Fibroblast of the aortic adventitia (primary cell): ENCODE results near the gene EGFLAM. TPM values are rescaled to one million over a fixed set of nuclear protein-coding genes. Genes with fewer than 3 reads are reported as not detected.
A peak's percentile ranks its signal among the peaks of the same experiment; 100 is the strongest.

Experiments
- DNase-seq: peaks from one replicate; pipeline ENCODE4 v3.0.0-alpha.2; 2010; ENCODE audit warnings: low read depth
- H3K4me3 ChIP-seq: 2 replicates; pipeline ENCODE4 v1.5.1; 2011; ENCODE audit warnings: low read depth, mild to moderate bottlenecking, control low read depth, low read length, moderate library complexity
- CTCF ChIP-seq: IDR thresholded peaks from 2 replicates; pipeline ENCODE4 v1.5.1; 2011; ENCODE audit warnings: mild to moderate bottlenecking, low read length, control low read depth, inconsistent platforms; ENCODE audit not compliant: insufficient read depth
- total RNA-seq: library from RNA; depleted of rRNA; stranded (reverse); fragments of >200 nt; gene quantifications from 2 replicates; pipeline ENCODE4 v1.2.3, GENCODE V29; 2012; ENCODE audit warnings: low replicate concordance

Gene EGFLAM
- total RNA-seq, 1 donor: 16.2 TPM

- no peak overlapping the region for H3K4me3 ChIP-seq
- DNase-seq: no peak
- TF ChIP-seq CTCF: no peak
Measured at GRCh38 chr5:38465702-38466423, 207.5 kb downstream of the EGFLAM start.

- H3K4me3 ChIP-seq: no peak overlapping the region
- no peak for TF ChIP-seq CTCF
- DNase-seq: peak; percentile 58
Measured at GRCh38 chr5:38466424-38467189, 208.2 kb downstream of the EGFLAM start.

GRCh38 chr5:38467353-38468040, 209.1 kb downstream of the EGFLAM start:
- peak; percentile 67 for DNase-seq
- no peak for TF ChIP-seq CTCF
- H3K4me3 ChIP-seq: no peak overlapping the region

DNA sequence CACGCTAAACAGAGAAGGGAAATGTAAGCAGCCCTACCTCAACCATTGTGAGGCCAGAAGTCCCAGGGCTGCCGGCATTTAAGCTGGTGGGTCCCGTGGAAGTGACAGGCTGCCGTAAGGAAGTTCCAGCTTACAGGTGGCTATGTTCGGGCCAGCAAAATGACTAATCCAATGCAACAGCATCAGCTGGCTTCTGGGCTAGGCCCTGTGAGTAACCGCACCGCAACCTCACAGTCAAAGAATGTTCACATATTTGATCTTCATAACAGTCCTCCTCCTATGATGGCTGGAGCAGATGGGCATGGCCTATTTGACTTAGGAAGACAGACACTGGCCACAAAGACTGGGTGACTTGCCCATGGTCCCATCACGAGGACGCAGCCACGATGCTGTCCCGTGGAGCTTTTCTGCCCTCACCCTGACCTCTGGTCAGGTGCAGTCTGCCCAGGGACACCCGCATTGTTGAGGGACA, 209.9 kb downstream of the EGFLAM start:
- peak; percentile 91 for DNase-seq
- TF ChIP-seq CTCF: no peak
- H3K4me3 ChIP-seq: no peak overlapping the region

DNA sequence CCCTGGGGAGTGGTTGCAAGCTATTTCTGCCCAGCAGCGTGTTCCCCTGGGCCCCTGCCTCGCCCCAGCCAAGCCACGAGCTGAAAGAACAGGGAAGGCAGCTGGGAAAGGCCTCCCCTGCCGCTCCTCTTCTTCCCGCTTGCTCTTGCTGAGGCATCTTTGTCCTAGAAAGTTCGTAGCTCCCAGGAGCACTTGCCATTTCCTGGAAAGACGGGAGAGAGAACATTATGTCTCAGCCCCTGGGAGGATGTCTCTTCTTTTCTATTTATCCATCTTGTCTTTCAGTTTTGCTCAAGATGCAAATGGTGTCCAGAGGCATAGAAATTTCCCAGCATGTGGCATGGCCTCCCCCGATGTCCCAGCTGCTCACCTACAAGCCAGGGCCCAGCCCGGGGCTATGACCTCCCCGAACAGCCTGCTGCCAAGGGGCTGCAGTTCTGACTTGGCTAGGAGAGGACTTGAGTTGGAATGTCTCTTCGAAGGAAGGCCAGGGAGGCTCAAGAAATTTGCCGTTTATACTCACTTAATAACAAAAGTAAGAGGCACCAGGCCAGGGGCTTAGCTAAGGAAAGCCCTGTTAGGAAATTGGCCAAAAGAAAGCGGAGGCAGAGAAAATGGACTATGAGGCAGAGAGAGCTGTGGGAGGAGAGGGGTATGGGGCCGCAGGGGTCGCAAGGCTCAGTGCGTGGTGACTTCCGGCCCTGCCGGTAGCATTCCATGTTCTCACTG, 210.8 kb downstream of the EGFLAM start:
- no peak overlapping the region for H3K4me3 ChIP-seq
- TF ChIP-seq CTCF: no peak
- peak; percentile 28 for DNase-seq

DNA sequence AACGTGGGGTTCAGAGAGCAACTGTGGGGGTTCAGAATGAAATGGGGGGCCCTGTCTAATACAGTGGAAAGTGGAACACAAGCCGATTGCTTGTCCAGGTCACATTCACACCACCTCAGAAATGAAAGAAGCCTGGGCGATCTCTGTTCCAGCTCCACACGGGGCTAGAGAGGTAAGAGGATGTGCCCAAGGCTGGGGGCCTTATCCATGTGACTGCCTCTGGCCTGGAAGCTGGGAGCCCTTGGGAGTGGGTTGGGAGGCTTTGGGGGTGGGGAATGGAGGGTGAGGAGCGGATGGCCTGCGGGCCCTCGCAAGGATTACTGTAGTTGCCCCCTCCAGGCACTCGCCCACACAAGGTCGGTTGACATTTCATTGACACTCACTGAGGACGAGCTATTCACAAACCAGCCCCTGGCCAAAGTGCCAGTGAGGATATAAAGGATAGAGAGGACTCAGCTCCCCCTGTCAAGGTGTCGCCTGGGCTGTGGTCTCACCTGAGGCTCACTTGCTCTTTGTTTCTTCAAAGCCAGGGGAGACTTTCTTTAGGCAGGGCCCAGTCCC, 211.4 kb downstream of the EGFLAM start:
- TF ChIP-seq CTCF: no peak
- DNase-seq: no peak
- no peak overlapping the region for H3K4me3 ChIP-seq
